Stimulated activated CD8-positive, alpha-beta memory T cell treated with anti-CD3 and anti-CD28 coated beads, Interleukin-12 subunit alpha, Interleukin-12 subunit beta, amount 100 ng/mL, for 4 hours (primary cell): ENCODE measurements around the gene CCL27.
"Not testable (repeated sequence)": the region's sequence is repeated elsewhere in the genome, so short reads cannot be mapped to it uniquely, and the experiment has no call there.

Experiments used
- DNase-seq: peaks from one replicate; pipeline ENCODE4 v3.0.0-alpha.2; 2020; ENCODE audit warnings: low read depth

CCL27 gene

DNA sequence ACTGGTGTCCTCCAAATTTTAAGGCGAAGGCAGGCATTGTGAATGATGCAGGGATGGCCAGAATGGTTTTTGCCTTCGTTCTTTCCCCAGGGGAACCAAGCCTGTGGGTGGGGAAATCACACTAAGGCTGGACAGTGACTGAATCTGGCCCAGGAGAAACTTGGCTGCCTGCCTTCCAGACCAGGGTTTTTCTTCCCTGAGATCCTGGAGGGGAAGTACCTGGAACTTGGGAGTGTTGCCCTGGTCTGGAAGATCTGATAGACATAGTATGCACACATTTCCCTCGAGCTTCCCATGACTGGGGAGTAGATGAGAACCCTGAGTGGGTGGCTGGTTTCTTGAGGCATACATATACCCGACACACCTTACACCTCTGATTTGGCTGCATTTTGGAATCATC is 11.1 kb downstream of the CCL27 start:
- no peak for DNase-seq

DNA sequence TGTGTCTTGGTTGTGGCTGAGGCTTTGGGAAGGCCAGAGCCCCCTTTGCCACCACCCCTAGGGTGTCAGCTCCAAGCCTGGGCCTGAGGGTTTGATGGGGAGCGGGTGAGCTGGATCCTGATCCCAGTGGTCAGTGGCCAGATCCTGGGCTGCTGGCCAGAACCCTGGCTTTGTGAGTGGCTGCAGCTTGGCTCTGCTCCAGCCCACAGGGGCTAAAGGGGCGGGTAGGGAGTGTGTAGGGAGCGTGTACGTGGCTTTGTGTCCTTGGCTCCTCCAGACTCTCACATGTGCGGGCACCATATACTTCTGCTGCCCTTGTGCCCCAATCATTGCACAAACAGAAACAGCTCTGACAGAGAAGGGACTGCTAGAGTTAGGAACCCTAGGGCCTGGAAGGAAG is 11.6 kb downstream of the CCL27 start:
- DNase-seq: no peak

DNA sequence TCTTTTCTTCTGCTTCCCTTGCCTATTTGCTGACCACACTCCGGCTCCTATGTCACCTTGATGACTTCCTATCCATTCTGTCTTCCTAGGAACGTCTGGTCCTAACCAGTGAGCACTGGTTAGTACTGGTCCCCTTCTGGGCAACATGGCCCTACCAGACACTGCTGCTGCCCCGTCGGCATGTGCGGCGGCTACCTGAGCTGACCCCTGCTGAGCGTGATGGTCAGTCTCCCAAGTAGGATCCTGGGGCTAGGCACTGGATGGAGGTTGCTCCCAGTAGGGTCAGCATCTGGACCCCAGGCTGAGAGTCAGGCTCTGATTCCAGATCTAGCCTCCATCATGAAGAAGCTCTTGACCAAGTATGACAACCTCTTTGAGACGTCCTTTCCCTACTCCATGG is 13.8 kb downstream of the CCL27 start:
- no peak for DNase-seq

DNA sequence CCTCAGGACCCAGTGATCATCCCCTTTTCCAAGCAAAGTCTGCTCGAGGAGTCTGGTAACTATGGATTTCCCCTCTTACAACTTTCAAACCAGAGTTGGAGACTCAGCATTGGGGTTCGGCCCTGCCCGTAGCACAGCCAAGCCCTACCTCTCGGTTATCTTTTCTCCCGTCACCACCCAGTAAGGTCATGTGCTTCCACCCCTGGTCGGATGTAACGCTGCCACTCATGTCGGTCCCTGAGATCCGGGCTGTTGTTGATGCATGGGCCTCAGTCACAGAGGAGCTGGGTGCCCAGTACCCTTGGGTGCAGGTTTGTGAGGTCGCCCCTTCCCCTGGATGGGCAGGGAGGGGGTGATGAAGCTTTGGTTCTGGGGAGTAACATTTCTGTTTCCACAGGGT is 14.8 kb downstream of the CCL27 start:
- DNase-seq: no peak

DNA sequence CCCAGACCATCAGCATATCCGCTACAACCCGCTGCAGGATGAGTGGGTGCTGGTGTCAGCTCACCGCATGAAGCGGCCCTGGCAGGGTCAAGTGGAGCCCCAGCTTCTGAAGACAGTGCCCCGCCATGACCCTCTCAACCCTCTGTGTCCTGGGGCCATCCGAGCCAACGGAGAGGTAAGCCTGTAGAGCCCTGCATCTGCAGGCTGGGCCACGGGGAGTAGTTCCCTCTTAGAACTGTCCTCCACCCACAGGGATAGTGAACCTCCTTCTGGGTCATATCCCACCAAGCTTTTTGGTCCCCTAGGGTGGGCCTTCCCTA is 15.4 kb downstream of the CCL27 start:
- no peak for DNase-seq

DNA sequence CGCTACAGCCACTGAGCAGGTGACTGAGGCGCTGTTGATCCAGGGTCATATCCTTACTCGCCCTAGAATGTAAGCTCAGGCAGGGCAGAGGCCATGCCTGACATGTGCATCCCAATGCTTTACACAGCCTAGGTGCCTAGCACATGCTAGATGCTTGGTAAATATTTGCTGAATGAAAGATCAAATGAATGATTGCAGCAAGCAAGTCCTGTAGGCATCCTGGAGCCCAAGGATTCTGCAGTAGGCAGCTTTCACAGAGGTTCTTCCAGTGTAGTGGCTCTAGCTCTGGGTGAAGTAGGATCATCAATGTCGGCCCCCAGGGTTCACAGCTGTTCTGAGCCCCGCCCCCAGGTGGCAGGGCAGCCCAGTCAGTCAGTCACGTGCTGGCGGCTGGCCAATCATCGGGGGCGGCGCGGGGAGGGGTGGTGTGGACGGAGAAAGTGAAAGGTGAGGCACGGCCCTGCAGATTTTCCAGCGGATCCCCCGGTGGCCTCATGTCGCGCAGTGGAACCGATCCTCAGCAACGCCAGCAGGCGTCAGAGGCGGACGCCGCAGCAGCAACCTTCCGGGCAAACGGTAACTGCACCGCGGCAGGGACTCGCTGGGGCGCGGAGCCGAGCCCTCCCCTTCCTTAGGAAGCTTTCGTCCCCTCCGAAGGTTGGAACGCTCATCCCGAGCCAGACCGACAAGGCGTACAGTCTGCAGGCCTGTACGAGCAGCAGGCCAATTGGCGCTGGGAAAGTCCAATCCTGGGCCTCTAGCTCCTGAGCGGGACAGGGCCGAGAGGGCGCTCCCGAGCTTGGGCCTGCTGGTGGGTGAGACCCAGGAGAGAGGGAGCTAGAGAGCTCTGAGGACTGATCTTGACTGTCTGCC is 16.0 kb downstream of the CCL27 start, which contains the start of gene GALT:
TSS of gene GALT (plus strand) at position 465 of the 873 bp plus-strand sequence. CDS start at position 495, 30 bp downstream.
- peak; percentile 94 for DNase-seq

DNA sequence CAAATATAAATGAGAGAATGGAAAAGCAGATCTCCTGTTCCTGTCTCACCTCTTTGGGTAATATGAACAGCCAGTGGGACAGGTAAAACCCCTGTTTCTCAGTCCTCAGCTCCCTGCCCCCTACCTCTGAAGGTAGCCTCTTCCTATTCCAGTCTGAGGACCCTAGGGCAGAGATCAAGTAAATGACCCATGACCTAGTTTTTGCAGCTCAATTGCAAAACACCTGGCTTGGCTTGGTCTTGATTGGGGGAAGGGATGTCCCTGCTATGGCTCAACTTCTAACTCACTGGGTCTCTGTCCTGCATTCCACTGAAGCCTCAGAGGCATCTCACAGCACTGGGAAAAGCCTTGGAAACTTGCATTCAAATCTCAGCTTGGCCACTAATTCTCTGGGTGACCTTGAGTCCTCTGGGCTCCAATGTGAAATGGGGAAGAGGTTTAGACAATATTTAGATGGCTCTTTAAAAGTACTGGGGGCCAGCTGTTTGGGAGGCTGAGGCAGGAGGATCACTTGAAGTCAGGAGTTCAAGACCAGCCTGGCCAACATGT is 17.6 kb downstream of the CCL27 start:
- DNase-seq: no peak

DNA sequence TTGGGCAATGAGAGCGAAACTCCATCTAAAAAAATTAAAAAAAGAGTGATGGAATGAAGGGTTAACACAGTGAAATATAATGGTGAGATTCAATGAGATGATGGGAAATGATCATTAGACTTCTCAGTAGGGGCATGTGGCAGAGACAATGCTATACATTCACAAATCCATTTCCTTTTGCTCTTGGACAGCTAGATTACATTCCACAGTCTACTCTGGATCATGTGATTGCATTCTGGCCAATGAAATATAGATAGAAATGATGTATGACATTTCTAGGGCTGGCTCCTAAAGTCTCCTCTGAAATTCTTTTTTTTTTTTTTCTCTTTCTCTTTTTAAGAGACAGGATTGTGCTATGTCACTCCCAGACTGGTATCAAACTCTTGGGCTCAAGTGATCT is 19.8 kb downstream of the CCL27 start:
- no peak for DNase-seq

DNA sequence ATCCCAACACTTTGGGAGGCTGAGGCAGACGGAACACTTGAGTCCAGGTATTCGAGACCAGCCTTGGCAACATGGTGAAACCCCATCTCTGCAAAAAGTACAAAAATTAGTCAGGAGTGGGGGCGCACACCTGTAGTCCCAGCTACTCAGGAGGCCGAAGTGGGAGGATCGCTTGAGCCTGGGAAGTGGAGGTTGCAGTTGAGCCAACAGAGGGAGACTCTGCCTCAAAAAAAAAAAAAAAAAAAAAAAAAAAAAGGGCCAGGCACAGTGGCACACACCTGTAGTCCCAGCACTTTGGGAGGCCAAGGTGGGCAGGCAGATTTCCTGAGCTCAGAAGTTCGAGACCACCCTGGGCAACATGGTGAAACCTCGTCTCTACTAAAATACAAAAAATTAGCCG is 23.1 kb downstream of the CCL27 start:
- not testable (repeated sequence) for DNase-seq

DNA sequence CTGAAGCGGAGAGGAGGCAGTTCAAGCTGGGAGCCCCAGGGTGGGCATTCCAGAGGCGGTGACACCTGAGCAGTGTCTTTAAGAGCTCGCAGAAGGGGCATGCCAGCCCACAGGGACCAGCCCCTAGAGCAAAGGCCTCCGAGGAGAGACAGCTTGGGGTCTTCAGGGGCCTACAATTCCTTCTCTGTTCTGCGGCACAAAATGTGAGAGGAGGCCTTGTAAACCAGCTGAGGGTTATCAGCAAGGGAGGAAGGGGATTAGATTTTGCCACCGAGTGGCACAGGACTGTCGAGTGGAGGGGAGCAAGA is 24.4 kb downstream of the CCL27 start:
- DNase-seq: no peak

DNA sequence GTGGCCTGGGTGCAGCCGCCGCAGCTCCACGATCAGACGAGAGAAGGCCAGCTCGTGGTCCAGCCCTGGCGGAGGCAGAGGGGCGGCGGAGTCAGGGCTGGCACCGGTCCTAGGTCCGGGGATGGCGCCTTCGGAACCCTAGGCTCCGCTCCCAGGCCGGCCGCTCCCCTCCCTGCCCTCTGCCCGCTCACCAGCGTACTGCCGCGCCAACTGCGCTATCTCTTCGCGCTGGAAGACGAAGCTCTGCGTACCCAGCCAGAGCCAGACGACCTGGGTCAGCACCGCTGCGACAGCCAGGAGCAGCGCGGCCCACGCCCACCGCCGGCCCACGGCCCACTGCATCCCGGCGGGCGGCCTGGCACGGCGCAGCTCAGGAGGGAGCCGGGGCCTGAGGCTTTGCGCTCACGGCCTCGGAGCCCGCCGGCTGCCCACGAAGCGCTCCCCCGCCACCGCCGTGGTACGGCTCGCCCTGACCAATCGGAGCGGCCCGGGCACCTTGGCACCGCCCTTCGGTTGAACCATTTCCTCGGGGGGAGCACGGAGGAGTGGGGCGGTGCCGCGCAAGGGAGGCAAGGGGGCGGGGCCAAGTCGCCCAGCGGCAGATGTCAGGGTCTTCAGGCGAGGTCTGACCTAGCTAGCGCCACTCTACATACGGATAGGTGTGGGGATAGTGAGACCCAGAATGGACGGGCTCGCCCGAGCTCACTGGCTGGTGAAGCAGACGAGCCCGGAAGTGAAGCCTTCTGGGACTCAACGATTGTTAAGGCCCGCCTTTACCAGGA is 24.9 kb downstream of the CCL27 start, which contains the start of gene SIGMAR1:
TSS of gene SIGMAR1 (minus strand) at position 432 of the 782 bp plus-strand sequence. CDS start at position 342, 90 bp downstream.
- peak; percentile 90 for DNase-seq

DNA sequence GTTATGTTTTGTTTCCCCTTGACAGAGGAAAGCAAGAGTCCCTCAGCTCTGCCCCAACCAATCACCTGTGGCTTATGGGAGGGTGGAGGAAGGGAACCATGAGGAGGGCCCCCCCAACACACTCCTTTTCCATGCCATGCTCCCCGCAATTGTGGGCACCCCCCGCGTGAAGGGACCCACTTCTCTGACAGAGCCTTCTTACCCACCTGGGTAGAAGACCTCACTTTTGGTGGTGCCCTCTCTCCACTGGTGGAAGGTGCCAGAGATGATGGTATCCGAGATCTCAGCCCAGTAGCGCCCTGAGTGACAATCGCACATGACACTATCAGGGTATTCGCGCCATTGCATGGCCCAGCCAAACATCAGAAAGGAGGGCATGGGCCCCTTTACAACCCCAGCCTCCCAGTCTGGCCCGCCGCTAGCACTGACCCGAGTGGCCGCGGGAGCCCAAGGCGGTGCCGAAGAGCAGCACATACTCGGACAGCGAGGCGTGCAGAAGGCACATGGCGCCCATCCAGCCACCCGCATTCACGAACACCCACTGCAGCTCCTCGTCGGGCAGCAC is 25.6 kb downstream of the CCL27 start:
- no peak for DNase-seq

DNA sequence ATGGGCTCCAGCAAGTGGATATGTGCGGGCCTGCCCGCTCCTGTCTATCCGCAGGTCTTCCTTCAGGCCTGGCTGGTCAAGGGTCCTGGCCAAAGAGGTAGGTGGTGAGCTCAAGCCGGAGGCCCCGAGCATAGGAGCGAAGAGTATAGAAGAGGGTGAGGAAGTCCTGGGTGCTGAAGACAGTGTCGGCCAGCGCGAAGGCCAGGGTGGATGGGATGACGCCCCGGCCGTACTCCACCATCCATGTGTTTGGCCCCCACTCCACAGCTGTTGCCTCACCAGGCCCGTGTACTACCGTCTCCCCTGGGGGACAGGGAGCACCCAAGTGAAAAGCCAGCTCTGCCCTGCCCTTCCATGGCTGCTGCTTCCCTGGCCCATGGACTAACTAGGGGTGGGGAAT is 26.9 kb downstream of the CCL27 start:
- no peak for DNase-seq

DNA sequence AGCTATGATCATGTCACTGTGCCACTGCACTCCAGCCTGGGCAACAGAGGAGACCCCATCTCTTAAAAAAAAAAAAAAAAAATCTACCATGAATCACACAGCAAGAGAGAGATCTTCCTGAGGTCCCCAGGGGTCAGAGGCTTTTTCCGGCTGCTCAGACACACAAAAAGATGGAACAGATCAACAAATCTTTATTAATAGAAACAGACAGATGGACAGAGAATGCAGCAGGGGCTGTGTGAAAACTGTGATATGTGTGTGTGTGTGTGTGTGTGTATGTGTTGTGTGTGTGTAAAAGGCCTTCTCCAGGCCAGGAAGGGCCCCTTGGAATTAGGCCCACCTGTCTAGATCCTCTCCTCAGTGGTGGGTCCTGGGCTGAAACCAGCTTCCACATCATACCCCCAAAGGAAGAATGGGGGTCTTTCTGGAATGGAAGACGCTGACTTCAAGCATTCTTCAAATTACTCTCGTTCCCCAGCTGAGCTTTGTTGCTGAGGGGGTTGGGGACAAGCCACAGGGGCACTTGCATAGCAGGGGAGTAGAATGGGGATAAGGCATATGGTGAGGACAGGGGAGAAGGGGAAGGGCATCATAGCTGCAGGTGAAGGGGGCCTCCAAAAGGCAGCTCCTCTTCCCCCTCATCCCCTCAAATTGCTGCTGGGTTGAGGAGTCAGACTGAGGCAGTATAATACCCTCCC is 27.8 kb downstream of the CCL27 start:
- DNase-seq: no peak

DNA sequence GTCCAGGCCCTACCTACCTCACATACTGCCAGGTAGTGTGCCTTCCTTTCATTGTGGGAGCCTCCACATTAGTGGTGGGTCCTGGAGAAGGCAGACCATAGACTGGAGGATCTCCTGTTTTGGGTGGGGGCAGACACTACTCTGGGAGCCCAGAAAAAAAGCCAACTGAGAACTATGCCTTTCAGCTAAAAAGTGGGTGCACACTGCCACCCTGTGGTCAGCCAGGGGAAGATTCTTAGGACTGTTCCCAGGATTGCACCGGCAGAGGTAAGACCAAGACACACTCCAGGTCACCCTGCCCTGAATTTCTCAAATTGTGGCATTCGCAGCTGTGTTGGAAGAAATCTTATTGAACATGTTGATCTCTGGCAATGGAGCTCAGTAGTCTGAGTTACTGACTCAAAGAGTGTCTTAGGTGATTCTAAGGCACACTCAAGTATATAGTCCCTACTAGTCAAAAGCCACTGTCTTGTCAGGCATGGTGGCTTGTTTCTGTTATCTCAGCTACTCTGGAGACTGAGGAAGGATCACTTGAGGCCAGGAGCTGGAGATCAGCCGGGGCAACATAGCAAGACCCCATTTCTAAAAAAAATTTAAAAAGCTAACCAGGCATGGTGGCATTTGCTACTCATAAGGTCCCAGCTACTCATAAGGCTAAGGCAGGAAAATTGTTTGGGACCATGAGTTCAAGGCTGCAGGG is 28.5 kb downstream of the CCL27 start:
- peak; percentile 49 for DNase-seq

DNA sequence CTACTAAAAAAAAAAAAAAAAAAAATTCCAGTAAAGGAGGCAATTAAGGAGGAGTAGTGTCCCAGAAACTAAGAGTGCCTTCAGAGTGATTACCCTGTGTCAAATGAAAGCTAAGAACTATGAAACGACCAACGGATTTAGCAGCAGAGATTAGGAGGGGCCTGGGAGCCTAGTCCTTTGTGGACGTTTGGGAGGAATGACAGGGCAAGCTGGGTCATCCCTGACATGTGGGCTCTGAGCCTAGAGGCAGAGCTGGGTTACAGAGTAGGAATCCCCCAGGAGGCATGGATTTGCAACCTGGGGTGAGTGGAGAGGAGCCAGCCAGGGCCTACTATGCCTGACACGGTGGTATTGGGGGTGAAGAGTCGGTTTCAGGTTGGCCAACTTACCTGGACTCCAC is 29.3 kb downstream of the CCL27 start:
- DNase-seq: no peak

DNA sequence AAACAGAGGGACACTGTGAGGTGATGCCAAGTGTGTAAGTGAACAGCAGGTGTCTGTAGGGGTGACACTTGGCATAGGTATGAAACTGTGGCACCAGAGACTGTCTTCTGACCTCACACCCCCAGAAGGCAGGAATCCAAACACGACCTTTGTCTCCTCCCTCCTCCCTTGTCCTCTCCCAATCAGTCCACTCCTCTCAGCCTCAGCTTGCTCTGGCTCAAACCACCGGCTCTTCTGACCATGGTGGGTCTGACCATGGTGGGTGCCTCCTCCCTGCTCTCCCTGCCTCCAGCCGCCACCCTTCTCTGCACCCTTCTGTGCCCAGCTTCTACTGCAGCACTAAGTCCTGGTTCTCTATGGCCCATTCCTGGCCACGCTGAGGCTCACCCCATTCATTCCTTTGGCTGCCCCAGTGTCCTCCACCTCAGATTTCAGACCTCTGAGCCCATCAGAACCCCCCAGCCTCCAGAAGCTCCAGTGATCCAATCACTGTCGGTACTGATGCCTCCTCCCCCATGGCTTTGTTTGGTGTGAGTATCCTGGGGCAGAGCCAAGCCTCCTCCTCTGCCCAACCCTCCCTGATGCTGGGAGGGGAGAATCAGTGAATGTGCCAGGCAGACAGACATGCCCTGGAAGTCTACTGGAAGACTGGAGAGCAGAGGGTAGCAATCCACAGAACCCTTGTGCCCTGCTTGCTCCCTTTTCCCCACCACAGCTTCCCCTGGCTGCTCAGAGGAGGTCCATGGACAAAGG is 31.9 kb downstream of the CCL27 start:
- DNase-seq: no peak

DNA sequence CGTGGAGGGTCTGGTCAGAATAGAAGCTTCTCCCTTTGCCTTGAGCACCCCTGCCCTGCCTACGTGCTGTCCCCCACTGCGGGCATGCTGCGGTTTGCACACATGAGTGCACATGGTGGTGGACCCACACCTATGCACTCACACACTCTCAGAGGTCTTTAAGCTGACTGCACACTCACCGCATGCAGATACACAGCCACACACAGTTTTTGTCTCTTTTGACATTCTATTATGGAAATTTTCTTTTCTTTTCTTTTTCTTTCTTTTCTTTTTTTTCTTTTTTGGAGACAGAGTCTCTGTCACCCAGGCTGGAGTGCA is 33.0 kb downstream of the CCL27 start:
- no peak for DNase-seq

DNA sequence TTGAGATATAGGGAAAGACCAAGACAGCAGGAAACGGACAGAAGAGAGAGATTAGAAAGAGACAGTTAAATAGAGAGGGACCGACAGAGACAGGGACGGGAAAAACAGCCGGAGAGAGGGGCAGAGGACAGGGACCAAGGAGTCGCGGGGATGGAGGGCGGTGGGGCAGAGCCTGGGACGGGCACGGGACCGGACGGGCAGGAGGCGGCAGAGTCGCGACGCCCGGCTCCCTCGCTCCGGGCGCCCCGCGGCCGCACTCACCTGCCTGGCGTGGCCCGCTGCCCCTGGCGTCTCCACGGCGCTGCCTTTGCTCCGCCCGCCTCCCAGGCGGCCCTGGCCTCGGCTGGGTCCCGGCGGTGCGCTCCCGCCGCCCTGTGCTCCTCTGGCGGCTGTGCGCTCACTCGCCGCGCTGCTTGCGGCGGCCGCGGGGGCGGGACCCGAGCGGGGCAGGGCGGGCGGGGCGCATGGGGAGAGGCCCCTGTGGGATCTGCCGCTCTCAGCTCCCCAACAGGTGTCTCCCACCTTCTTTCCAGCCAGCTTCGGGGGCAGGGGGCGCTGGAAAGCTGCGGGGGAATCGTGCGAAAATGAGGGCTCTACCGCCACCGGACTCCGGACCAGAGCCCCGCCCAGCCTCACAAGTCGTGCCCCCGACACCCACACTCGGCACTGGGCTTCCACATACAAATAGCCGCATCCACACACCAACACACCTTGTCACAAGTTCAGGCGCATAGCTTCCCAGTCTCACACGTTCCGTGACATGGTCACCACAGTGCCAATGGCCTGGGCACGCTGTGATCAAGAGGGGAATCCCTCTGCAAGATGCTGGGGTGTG is 33.6 kb downstream of the CCL27 start, which contains the start of gene ARID3C:
TSS of gene ARID3C (minus strand) at position 411 of the 835 bp plus-strand sequence. CDS start 1,052 bp downstream, outside the sequence.
- peak; percentile 37 for DNase-seq
